SW 1271 (cell line): Measurements from ENCODE around the gene KRTAP5-1.
A peak's percentile ranks its signal among the peaks of the same experiment; 100 is the strongest.

Experiments used
- DNase-seq, 2 experiments: peaks; one replicate each; lab custom pipeline; 2025; lab: John Stamatoyannopoulos, UW

The KRTAP5-1 gene

GRCh38 chr11:1572197-1573076 lies 12.6 kb downstream of the KRTAP5-1 start, which contains the start of gene DUSP8:
Gene DUSP8 (minus strand): TSS chr11:1572271. CDS start chr11:1565826, 6,445 bp downstream.
- DNase-seq = peak; percentile 53 to 76

- no peak for DNase-seq
Measured at GRCh38 chr11:1571760-1572196, 13.3 kb downstream of the KRTAP5-1 start.

GRCh38 chr11:1570896-1571759 lies 14.0 kb downstream of the KRTAP5-1 start:
- no peak for DNase-seq

GRCh38 chr11:1570531-1570895 lies 14.6 kb downstream of the KRTAP5-1 start:
- no peak for DNase-seq

- DNase-seq = no peak
Measured at GRCh38 chr11:1570001-1570453, 15.1 kb downstream of the KRTAP5-1 start.

GRCh38 chr11:1569251-1569780 lies 15.8 kb downstream of the KRTAP5-1 start:
- no peak for DNase-seq

- DNase-seq = no peak
Measured at GRCh38 chr11:1568441-1568911, 16.6 kb downstream of the KRTAP5-1 start.

- DNase-seq = no peak
Measured at GRCh38 chr11:1567721-1568100, 17.4 kb downstream of the KRTAP5-1 start.

GRCh38 chr11:1567052-1567720 lies 17.9 kb downstream of the KRTAP5-1 start:
- DNase-seq = no peak

- no peak for DNase-seq
Measured at GRCh38 chr11:1566381-1567051, 18.6 kb downstream of the KRTAP5-1 start.

- DNase-seq = no peak
Measured at GRCh38 chr11:1565904-1566247, 19.2 kb downstream of the KRTAP5-1 start.

GRCh38 chr11:1565173-1565903 lies 19.7 kb downstream of the KRTAP5-1 start:
- DNase-seq = no peak

GRCh38 chr11:1564535-1565172 lies 20.4 kb downstream of the KRTAP5-1 start:
- DNase-seq = no peak

GRCh38 chr11:1563697-1564534 lies 21.2 kb downstream of the KRTAP5-1 start:
- no peak for DNase-seq

- DNase-seq = no peak
Measured at GRCh38 chr11:1563149-1563638, 21.9 kb downstream of the KRTAP5-1 start.

- DNase-seq = no peak
Measured at GRCh38 chr11:1562469-1563148, 22.5 kb downstream of the KRTAP5-1 start.

- DNase-seq = no peak
Measured at GRCh38 chr11:1561955-1562354, 23.1 kb downstream of the KRTAP5-1 start.

GRCh38 chr11:1561266-1561665 lies 23.8 kb downstream of the KRTAP5-1 start:
- no peak for DNase-seq
